ENCODE data around the gene CCDC80. TPM values are rescaled to one million over a fixed set of nuclear protein-coding genes. Genes with fewer than 3 reads are reported as not detected.

CCDC80 gene
- total and polyA plus RNA-seq, 4 experiments from 2014 or later, result 0.02 TPM; not detected in 2

GRCh38 chr3:112561734-112562529, 79.0 kb downstream of the CCDC80 start, which contains the start of the genes ATG3 and SLC35A5:
TSS of gene ATG3 (minus strand) at chr3:112561962. CDS start at chr3:112561528, 434 bp downstream.
TSS of gene SLC35A5 (plus strand) at chr3:112562045. CDS start at chr3:112563404, 1,359 bp downstream.
- Mint-ChIP-seq H3K4me1 (peaks cover 29 to 59% (median 47%) of the 10 kb centered on the region in 4 donors), H3K36me3 (peaks cover 26 to 44% of the 10 kb centered on the region in 2 donors), H3K27ac (peak within 1 kb of the TSS; percentile 97 to 100 (median 100)), H3K9me3 (peaks cover 0 to 4% (median 0%) of the 10 kb centered on the region in 8 donors), H3K27me3 (no peaks in the 10 kb centered on the region), H3K4me3 (peak within 1 kb of the TSS; percentile 96 to 99 (median 98))
- H3K27me3 ChIP-seq (ENCODE audit: insufficient read depth, low read length), result no peaks in the 10 kb centered on the region
- DNase-seq, result peak; percentile 99 to 100 (median 99)
- H3K9me3 ChIP-seq (ENCODE audit: control insufficient read depth in 1 of 2, low read length in 2 of 2), result no peaks in the 10 kb centered on the region
- POLR2A ChIA-PET (ENCODE audit: partially characterized antibody), result interaction anchor here (0.8 to 2.7 kb wide), 27 partner anchors 9 to 1653 kb away, joined by 3 to 13 read pairs (median 4); partner anchors contain the start of genes ABHD10, ATP6V1A, BTLA and CD200
- H3K36me3 ChIP-seq (ENCODE audit: insufficient read depth, low read length), result no peaks in the 10 kb centered on the region
- peak within 1 kb of the TSS; percentile 81 to 92 for H3K4me3 ChIP-seq (ENCODE audit: low read length in 2 of 2)
- intact Hi-C loops (cut with micrococcal nuclease), result loop anchor here (1.0 to 10.0 kb wide), 11 partner anchors 63 to 1490 kb away; partner anchors contain the start of genes ABHD10, BTLA, CD200R1 and GCSAM
- peaks cover 44% of the 10 kb centered on the region for H3K4me1 ChIP-seq (ENCODE audit: insufficient read depth, low read length)
- CTCF ChIA-PET (ENCODE audit: partially characterized antibody), result interaction anchor here (0.7 to 1.5 kb wide), 6 partner anchors 9 to 453 kb away, joined by 3 to 4 read pairs (median 3); no protein-coding TSS in a partner anchor
- peak within 1 kb of the TSS; percentile 99 for H3K27ac ChIP-seq (ENCODE audit: low read depth, low read length)

- H3K36me3 Mint-ChIP-seq, result peaks cover 26 to 45% of the 10 kb centered on the region in 2 donors
- ChIA-PET CTCF (ENCODE audit: partially characterized antibody) (interaction anchor here (0.7 to 1.5 kb wide), 4 partner anchors 9 to 452 kb away, joined by 3 to 4 read pairs (median 3); no protein-coding TSS in a partner anchor), POLR2A (ENCODE audit: partially characterized antibody) (interaction anchor here (1.0 to 2.7 kb wide), 21 partner anchors 9 to 1185 kb away, joined by 3 to 13 read pairs (median 5); partner anchors contain the start of genes ABHD10, ATP6V1A, BTLA and CD200)
- H3K27me3 Mint-ChIP-seq, result no peaks in the 10 kb centered on the region
- H3K9me3 Mint-ChIP-seq, result peaks cover 0 to 4% (median 0%) of the 10 kb centered on the region in 8 donors
- Histone ChIP-seq H3K27ac (ENCODE audit: low read depth, low read length) (peak overlapping the region; percentile 99), H3K36me3 (ENCODE audit: insufficient read depth, low read length) (no peaks in the 10 kb centered on the region), H3K4me1 (ENCODE audit: insufficient read depth, low read length) (peaks cover 44% of the 10 kb centered on the region), H3K4me3 (ENCODE audit: low read length in 2 of 2) (peak overlapping the region; percentile 81 to 92), H3K9me3 (ENCODE audit: control insufficient read depth in 1 of 2, low read length in 2 of 2) (no peaks in the 10 kb centered on the region), H3K27me3 (ENCODE audit: insufficient read depth, low read length) (no peaks in the 10 kb centered on the region)
- H3K27ac Mint-ChIP-seq, result peak overlapping the region; percentile 96 to 100 (median 99)
- H3K4me3 Mint-ChIP-seq, result peak overlapping the region; percentile 95 to 99 (median 97)
- intact Hi-C loops (cut with micrococcal nuclease), result loop anchor here (1.0 to 10.0 kb wide), 6 partner anchors 63 to 1489 kb away; partner anchors contain the start of genes BTLA, CD200R1, NAA50 and NECTIN3
- DNase-seq, result no peak
- peaks cover 27 to 59% (median 44%) of the 10 kb centered on the region in 4 donors for H3K4me1 Mint-ChIP-seq
These were observed 79.5 kb downstream of the CCDC80 start for GRCh38 chr3:112561484-112561733.

- Histone ChIP-seq H3K36me3 (ENCODE audit: insufficient read depth, low read length) (no peaks in the 10 kb centered on the region), H3K27me3 (ENCODE audit: insufficient read depth, low read length) (no peaks in the 10 kb centered on the region), H3K9me3 (ENCODE audit: control insufficient read depth in 1 of 2, low read length in 2 of 2) (no peaks in the 10 kb centered on the region), H3K27ac (ENCODE audit: low read depth, low read length) (peak overlapping the region; percentile 99), H3K4me1 (ENCODE audit: insufficient read depth, low read length) (peaks cover 45% of the 10 kb centered on the region), H3K4me3 (ENCODE audit: low read length in 2 of 2) (peak overlapping the region; percentile 81 to 92)
- peaks cover 0 to 4% (median 0%) of the 10 kb centered on the region in 8 donors for H3K9me3 Mint-ChIP-seq
- ChIA-PET CTCF (ENCODE audit: partially characterized antibody) (interaction anchor here (0.7 to 1.5 kb wide), 6 partner anchors 8 to 452 kb away, joined by 3 to 4 read pairs (median 3); no protein-coding TSS in a partner anchor), POLR2A (ENCODE audit: partially characterized antibody) (interaction anchor here (1.1 to 2.7 kb wide), 16 partner anchors 8 to 1186 kb away, joined by 3 to 13 read pairs (median 5); partner anchors contain the start of genes ABHD10, ATP6V1A, BTLA and CD200)
- intact Hi-C loops (cut with micrococcal nuclease), result loop anchor here (1.0 to 10.0 kb wide), 6 partner anchors 62 to 1489 kb away; partner anchors contain the start of genes BTLA, CD200R1, NAA50 and NECTIN3
- H3K4me1 Mint-ChIP-seq, result peaks cover 27 to 62% (median 44%) of the 10 kb centered on the region in 4 donors
- DNase-seq, result peak in 4 of 5 donors; percentile 65 to 79 (median 74)
- peaks cover 23 to 42% of the 10 kb centered on the region in 2 donors for H3K36me3 Mint-ChIP-seq
- no peaks in the 10 kb centered on the region for H3K27me3 Mint-ChIP-seq
- H3K4me3 Mint-ChIP-seq, result peak overlapping the region; percentile 95 to 99 (median 97)
- peak overlapping the region; percentile 96 to 100 (median 99) for H3K27ac Mint-ChIP-seq
These were observed 80.0 kb downstream of the CCDC80 start for GRCh38 chr3:112560721-112561483.

- no peaks in the 10 kb centered on the region for H3K27me3 Mint-ChIP-seq
- intact Hi-C loops (cut with micrococcal nuclease), result loop anchor here (2.0 to 10.0 kb wide), 5 partner anchors 62 to 1488 kb away; partner anchors contain the start of genes BTLA, CD200R1, NECTIN3 and SPICE1
- peak overlapping the region; percentile 95 to 99 (median 97) for H3K4me3 Mint-ChIP-seq
- Histone ChIP-seq H3K4me1 (ENCODE audit: insufficient read depth, low read length) (peaks cover 51% of the 10 kb centered on the region), H3K4me3 (ENCODE audit: low read length in 2 of 2) (peak overlapping the region in 1 of 2 donors; percentile 81), H3K27ac (ENCODE audit: low read depth, low read length) (peak overlapping the region; percentile 99), H3K9me3 (ENCODE audit: control insufficient read depth in 1 of 2, low read length in 2 of 2) (no peaks in the 10 kb centered on the region), H3K27me3 (ENCODE audit: insufficient read depth, low read length) (no peaks in the 10 kb centered on the region), H3K36me3 (ENCODE audit: insufficient read depth, low read length) (no peaks in the 10 kb centered on the region)
- no peak for DNase-seq
- peak overlapping the region; percentile 44 to 99 (median 87) for H3K27ac Mint-ChIP-seq
- peaks cover 23 to 45% of the 10 kb centered on the region in 2 donors for H3K36me3 Mint-ChIP-seq
- ChIA-PET POLR2A (ENCODE audit: partially characterized antibody) (interaction anchor here (2.0 to 2.7 kb wide), 3 partner anchors 15 to 431 kb away, joined by 6 to 13 read pairs (median 7); partner anchors contain the start of gene GTPBP8), CTCF (ENCODE audit: partially characterized antibody) (interaction anchor here (0.7 to 1.4 kb wide), 3 partner anchors 19 to 411 kb away, joined by 3 read pairs; no protein-coding TSS in a partner anchor)
- peaks cover 0 to 4% (median 0%) of the 10 kb centered on the region in 8 donors for H3K9me3 Mint-ChIP-seq
- peaks cover 31 to 68% (median 50%) of the 10 kb centered on the region in 4 donors for H3K4me1 Mint-ChIP-seq
These were observed 80.6 kb downstream of the CCDC80 start for GRCh38 chr3:112560307-112560706.

- H3K27ac ChIP-seq (ENCODE audit: low read depth, low read length), result no peak overlapping the region
- H3K36me3 ChIP-seq (ENCODE audit: insufficient read depth, low read length), result no peaks in the 10 kb centered on the region
- intact Hi-C loops (cut with micrococcal nuclease), result no loop called here
- POLR2A ChIA-PET (ENCODE audit: partially characterized antibody), result interaction anchor here (0.6 kb wide), 1 partner anchor 19 kb away, joined by 3 read pairs; no protein-coding TSS in a partner anchor
- Mint-ChIP-seq H3K4me1 (peaks cover 37 to 67% (median 47%) of the 10 kb centered on the region in 4 donors), H3K27me3 (no peaks in the 10 kb centered on the region), H3K9me3 (peaks cover 0 to 4% (median 0%) of the 10 kb centered on the region in 8 donors), H3K4me3 (no peak overlapping the region), H3K36me3 (peaks cover 23 to 42% of the 10 kb centered on the region in 2 donors), H3K27ac (peak overlapping the region in 1 of 7 donors; percentile 99)
- H3K4me1 ChIP-seq (ENCODE audit: insufficient read depth, low read length), result peaks cover 46% of the 10 kb centered on the region
- no peak for DNase-seq
- CTCF ChIA-PET (ENCODE audit: partially characterized antibody), result interaction anchor here (1.0 kb wide), 1 partner anchor 446 kb away, joined by 3 read pairs; no protein-coding TSS in a partner anchor
- H3K9me3 ChIP-seq (ENCODE audit: control insufficient read depth in 1 of 2, low read length in 2 of 2), result no peaks in the 10 kb centered on the region
- H3K27me3 ChIP-seq (ENCODE audit: insufficient read depth, low read length), result no peaks in the 10 kb centered on the region
- H3K4me3 ChIP-seq (ENCODE audit: low read length in 2 of 2), result no peak overlapping the region
These were observed 83.0 kb downstream of the CCDC80 start for GRCh38 chr3:112557976-112558375.

- no peak overlapping the region for H3K4me3 ChIP-seq (ENCODE audit: low read length in 2 of 2)
- Mint-ChIP-seq H3K4me3 (peak overlapping the region in 2 of 8 donors; percentile 50), H3K27me3 (no peaks in the 10 kb centered on the region), H3K9me3 (peaks cover 0 to 2% (median 0%) of the 10 kb centered on the region in 8 donors), H3K4me1 (peaks cover 39 to 55% (median 47%) of the 10 kb centered on the region in 4 donors), H3K36me3 (peaks cover 37 to 39% of the 10 kb centered on the region in 2 donors), H3K27ac (peak overlapping the region in 5 of 7 donors; percentile 6 to 71 (median 35))
- POLR2A ChIA-PET (ENCODE audit: partially characterized antibody), result no interaction called here
- CTCF ChIA-PET (ENCODE audit: partially characterized antibody), result no interaction called here
- H3K4me1 ChIP-seq (ENCODE audit: insufficient read depth, low read length), result peaks cover 43% of the 10 kb centered on the region
- no peaks in the 10 kb centered on the region for H3K9me3 ChIP-seq (ENCODE audit: control insufficient read depth in 1 of 2, low read length in 2 of 2)
- no peak for DNase-seq
- intact Hi-C loops (cut with micrococcal nuclease), result no loop called here
- H3K27me3 ChIP-seq (ENCODE audit: insufficient read depth, low read length), result no peaks in the 10 kb centered on the region
- no peaks in the 10 kb centered on the region for H3K36me3 ChIP-seq (ENCODE audit: insufficient read depth, low read length)
- no peak overlapping the region for H3K27ac ChIP-seq (ENCODE audit: low read depth, low read length)
These were observed 85.3 kb downstream of the CCDC80 start for GRCh38 chr3:112555535-112556170.
